GM21576 (cell line): Measurements from ENCODE around the gene EVC2.

Experiments
- ATAC-seq: cut with Tn5 transposase; IDR thresholded peaks from one replicate; pipeline ENCODE4 v1.9.1; 2021; ENCODE audit warnings: mild to moderate bottlenecking, moderate library complexity; ENCODE audit not compliant: unreplicated experiment

The EVC2 gene, protein sequence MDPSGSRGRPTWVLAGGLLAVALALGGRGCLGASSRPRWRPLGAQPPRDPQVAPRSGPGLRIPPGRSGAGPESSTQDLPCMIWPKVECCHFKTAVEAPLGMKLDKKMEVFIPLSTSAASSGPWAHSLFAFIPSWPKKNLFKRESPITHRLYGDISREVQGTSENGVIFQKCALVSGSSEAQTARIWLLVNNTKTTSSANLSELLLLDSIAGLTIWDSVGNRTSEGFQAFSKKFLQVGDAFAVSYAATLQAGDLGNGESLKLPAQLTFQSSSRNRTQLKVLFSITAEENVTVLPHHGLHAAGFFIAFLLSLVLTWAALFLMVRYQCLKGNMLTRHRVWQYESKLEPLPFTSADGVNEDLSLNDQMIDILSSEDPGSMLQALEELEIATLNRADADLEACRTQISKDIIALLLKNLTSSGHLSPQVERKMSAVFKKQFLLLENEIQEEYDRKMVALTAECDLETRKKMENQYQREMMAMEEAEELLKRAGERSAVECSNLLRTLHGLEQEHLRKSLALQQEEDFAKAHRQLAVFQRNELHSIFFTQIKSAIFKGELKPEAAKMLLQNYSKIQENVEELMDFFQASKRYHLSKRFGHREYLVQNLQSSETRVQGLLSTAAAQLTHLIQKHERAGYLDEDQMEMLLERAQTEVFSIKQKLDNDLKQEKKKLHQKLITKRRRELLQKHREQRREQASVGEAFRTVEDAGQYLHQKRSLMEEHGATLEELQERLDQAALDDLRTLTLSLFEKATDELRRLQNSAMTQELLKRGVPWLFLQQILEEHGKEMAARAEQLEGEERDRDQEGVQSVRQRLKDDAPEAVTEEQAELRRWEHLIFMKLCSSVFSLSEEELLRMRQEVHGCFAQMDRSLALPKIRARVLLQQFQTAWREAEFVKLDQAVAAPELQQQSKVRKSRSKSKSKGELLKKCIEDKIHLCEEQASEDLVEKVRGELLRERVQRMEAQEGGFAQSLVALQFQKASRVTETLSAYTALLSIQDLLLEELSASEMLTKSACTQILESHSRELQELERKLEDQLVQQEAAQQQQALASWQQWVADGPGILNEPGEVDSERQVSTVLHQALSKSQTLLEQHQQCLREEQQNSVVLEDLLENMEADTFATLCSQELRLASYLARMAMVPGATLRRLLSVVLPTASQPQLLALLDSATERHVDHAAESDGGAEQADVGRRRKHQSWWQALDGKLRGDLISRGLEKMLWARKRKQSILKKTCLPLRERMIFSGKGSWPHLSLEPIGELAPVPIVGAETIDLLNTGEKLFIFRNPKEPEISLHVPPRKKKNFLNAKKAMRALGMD

DNA sequence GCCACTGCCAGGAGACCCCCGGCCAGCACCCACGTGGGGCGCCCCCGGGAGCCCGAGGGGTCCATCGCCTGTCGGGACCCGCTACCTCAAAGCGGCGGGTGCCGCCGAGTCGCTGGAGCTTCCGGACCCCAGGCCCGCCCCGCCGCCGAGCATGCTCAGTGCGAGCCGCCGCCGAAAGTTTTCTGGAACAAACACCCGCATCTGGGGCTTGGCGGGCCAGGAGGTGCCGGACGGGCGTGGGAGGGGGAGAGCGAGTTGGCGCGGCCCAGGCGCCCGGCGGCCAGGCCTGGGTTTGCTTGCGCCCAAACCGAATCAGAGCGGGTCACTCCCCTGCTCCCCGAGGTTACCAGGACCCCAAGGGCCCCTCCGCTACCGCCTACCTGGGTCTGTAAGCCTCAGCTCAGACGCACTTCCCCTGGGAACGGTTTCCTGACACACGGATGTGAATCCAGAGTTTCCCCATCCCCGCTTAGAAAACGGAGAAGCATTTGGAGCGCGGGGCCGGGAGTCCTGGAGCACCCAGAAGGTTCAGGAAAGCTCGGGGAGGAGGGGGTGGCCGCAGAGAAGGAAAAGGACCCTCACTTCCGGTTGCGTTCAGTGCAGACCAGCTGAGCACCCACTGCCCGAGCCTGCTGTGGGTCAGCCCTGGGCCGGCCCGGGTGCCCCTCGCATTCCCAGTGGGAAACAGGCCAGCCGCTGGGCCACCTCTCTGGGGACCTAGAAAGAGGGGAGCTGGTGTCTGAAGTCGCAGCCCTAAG is at the start of gene EVC2:
Gene EVC2, minus strand, starts transcription at position 111 of the 758 bp plus-strand sequence. Its CDS starts 46 bp downstream, at position 65.
- no peak for ATAC-seq

- no peak for ATAC-seq
Measured at GRCh38 chr4:5757954-5758353, 49.6 kb upstream of the EVC2 start.

DNA sequence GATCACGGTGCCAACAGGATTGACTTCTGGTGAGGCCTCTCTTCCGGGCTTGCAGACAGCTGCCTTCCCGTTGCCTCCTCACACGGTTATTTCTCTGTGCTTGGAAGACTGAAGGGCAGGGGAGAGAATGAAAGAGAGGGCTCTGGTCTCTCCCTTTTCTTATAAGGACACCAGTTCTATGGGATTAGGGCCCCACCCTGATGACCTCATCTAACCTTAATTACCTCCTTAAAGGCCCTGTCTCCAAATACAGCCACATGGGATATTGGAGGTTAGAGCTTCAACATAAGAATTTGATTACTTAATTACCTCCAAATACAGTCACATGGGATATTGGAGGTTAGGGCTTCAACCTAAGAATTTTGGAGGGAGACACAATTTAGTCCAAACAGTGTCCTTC is 49.2 kb upstream of the EVC2 start:
- no peak for ATAC-seq

DNA sequence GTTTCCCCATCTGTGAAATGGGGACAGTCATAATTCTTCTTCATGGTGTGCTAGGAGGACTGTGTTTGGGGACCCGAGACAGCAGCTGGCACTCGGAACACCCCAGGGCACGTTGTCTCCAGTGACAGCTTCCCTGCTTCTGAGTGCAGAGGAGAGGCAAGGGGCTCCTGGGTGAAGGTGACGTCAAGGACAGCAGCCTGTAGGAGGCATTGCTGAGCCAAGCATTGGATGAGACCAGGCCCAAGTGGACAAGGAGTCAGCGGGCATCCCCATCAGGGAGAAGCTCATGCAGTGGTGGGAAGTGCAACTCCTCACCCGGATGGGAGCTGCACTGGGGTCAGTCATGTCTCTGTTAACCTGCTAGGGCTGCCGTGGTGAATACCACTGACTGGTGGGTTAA is 48.7 kb upstream of the EVC2 start:
- no peak for ATAC-seq

DNA sequence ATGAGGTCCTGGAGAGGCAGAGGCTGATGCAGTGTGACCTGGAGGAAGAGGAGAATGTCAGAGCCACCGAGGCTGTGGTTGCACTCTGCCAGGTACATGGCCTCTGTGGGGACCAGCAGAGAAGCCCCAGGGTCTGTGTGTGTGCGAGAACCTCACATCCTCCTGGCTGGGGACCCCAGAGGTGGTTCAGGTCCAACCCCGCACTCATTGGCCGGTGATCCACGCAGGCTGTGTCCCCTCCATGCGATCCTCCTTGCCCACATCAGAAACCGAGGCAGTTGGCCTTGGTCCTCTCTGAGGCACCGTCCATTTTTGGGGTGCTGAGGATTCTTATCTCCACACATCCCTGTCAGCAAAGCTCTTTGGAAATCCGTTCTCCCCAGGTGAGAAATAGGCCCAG is 47.9 kb upstream of the EVC2 start:
- ATAC-seq = no peak

DNA sequence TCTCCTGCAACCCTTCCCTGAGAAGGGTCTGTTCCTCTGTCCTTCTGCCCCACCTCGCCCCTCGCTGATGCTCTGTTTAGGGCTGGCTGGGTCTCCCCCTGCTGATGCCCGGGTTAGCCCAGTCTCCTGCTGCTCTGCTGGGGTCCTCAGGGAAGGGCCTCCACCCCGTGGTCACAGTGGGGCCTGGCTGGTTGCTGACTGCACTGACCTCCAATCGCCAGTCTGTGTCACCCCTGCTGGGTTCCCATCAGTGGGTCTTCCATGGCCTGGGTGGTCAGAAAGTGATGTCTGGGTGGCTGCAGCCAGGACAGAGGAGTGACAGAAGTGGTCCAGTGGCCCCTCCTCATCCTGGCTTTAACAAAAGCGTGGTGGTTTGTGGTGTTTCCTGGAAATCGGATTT is 47.3 kb upstream of the EVC2 start:
- no peak for ATAC-seq

DNA sequence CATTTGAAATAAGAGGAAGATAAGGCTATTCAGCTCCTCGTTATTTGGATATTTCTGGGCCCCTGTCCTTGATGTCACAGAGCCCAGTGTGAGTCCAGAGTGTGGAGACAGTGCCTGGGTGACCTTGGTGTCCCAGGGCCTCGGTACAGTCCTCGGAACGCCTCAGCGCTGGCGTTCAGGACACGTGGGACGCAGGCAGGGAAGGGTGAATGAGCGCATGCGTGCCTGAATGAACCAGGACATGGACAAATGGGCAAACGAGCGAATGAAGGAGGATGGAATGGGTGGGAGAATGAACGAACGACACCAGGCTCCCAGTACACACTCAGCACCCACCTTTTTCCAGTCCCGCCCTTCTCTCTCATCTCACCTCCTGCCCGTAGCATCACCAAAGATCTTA is 46.8 kb upstream of the EVC2 start:
- ATAC-seq = no peak

DNA sequence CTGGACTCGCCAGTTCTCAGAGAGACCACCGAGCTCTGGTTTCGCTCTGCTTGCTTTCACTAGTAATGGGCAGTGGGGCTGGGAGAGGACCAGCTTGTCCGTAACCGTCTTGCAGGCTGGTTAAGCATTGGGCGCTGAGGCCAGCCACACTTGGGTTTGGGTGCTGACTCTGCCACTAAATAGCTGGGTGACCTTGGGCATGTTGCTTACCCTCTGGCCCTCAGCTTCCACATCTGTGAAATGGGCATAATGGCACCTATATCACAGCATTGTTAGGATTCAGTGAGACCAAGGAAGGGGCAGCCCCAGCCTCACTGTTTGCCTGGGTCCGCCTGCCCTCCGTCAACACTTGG is 46.1 kb upstream of the EVC2 start:
- no peak for ATAC-seq

DNA sequence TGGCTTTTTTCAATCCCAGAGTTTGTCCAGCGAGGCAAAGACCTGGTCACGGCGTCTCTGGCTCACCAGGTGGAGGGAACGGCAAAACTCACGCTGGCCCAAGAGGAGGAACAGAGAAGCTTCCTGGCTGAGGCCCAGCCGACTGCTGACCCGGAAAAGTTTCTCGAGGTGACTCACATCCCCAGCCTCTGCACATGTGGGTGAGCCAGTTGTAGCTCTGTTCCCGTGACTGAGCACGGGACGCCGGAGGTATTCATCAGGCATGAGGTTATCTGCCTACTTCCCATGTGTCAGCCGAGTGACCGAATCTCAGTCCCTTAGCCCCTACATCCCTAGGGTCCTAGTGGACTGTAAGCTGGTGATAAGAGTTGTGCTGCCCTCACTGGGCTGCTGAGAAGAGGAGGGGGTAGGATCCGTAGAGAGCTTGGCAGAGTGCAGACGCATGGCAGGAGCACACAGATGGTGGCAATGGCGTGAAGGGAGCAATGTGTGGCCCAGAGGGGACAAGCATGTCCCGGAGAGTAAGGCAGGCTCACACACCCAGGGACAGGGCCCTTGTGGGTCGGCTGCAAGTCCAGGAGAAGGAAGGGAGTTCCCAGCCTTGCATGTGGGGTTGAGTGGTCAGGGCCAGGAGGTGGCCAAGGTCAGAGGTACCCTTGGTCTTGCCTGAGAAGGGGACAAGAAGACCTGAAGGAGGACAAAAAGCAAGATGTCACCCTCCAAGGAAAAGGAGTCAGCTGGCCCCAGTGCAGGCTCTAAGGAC is 45.6 kb upstream of the EVC2 start:
- no peak for ATAC-seq

- no peak for ATAC-seq
Measured at GRCh38 chr4:5753366-5753765, 45.0 kb upstream of the EVC2 start.

DNA sequence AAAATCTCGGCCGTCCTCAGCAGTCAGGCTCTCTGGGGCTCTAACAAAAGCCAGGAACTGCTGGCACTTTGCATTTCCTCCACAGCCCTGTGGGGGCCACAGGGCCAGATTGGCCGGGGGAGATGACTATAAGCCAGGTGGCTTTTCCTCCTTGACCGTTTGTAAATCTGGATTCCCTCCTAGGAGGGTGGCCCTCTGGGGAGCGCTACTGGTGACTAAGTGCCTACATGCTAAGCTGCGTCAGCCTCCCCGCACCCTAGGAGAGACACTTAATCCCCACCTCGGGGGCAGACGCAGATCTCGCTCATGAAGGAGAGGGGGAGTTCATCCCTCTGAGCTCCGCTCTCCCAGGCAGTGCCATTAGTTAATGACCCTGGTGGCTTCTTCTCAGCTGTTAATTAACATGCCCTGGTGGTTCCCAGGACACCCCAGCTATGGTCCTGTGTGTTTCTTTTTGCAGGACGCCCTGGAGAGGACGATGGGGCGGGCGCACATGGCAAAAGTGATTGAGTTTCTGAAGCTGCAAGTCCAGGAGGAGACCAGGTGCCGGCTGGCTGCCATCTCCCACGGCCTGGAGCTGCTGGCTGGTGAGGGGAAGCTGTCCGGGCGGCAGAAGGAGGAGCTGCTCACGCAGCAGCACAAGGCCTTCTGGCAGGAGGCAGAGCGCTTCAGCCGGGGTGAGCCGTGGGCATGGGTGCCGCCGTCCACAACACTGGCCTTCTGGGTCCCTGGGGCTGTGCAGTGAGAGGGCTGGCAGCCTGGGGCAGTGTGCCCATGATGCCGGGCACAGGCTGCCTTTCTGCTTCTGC is 44.2 kb upstream of the EVC2 start:
- no peak for ATAC-seq

DNA sequence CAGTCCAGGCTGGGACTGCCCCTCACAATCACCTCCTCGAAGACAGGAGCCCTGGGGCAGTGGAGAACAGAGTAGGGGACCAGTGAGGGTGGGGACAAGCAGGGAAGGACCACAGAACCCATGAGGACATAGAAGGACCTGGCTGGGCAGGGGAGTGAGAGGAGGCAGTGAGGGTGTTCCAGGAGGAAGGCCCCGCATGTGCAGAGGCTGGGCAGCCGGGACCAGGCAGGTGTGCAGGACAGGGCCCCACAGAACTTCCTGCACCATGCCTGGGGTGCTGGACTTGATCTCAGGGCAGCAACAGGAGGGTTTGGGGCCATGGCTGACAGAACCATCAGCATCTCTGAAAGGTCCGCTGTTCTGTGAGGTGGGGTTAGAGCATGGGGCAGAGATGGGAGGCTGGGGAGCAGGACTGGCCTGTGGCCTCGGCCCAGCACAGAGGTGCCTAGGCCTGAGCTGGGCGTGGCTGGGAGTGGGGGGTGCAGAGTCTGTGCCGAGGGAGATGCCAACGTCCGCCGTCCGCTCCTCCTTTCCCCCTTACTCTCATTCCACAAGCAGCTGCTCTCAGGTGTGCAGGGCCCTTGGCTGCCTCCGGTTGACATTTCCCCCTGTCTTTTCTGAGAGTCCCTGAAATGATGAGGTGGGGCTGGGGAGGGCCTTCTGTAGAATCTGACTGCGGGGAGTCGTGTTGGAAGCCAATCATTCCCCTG is 43.5 kb upstream of the EVC2 start:
- no peak for ATAC-seq

DNA sequence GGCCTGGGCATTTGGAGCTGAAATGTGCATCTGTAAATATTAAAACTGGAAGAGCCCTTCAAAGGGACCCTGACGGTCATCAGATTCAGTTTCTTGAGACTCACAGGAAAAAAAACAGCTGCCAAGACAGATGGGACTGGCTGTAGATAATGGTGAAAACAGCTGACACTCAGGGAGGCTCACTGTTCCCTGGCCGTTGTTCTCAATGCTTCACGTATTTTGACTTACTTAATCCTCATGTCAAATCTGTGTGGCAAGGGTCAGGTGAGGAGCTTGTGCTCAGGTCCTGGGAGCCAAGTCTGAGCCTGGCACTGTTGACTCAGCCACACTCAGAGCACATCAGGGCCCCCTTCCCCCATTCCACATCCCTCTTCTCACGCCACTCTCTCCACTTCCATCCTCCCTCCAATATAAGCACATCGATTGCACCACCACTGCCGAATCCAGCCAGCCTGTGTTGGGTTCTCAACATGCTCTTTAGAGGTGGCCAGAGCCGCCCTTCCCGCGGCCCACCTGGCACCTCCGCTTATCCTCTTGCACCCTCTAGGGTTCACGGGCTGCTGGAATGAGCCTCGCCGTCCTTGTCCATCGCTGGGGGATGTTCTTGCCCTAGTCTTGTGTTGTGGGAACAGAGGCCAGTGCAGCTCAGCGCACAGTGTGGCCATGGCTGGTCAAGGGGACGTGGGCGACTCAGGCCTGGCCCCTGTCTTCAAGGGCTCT is 42.7 kb upstream of the EVC2 start:
- no peak for ATAC-seq

DNA sequence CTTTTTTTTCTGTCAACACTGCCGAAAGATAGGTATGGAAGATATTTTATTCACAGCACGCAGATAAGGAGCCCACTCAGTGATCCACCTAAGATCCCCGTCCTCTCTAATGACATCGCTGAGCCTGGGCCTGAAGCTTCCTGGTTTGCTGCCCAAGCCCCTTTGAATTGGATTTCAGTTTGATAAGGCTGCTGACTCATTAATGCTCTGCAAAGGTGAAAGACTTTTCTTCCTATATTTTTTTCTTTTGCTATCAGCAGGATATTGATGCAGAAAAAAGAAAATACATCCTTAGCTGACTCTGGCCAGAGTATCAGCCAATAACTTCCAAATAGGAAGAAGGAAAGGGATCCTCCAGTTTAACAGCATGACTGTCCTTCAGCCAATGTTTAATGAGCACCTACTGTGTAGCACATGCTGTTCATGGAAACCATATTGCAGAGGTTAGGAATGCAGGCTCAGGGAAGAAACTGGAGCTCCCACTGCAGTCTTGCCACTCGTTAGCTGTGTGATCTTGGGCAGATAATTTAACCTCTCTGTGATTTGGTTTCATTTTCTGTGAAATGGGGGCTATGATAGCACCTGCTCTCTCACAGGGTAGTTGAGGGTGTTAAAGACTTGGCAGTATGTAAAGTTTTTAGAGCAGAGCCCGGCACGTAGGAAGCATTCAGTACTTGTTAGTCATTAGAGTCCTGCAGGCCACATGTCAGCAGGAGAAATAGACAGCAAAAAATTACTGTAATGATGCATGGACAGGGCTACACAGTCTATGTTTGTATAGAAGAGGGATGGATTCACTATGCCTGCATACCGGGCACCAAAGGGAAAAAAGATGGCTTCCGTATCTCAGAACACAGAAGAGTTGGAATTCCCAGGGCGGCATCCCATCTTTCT is 41.9 kb upstream of the EVC2 start:
- no peak for ATAC-seq

DNA sequence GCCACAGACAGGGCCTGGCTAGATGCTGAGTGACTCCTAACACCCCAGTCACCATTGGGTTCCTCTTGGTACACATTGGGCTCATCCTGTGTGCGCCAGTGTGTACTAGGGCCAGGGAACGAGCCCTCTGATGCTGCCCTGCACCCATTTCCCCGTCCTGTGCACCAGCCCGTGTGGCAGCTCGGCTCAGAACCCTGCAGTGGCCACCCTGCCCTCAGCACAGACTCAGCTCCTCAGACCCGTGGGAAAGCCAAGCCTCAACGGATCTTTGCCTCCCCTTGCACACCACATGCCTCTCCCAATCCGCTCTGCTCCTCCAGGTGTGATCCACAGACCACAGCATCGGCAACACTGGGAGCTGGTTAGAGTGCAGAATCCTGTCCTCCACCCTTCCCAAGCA is 41.2 kb upstream of the EVC2 start:
- ATAC-seq = no peak

GRCh38 chr4:5747738-5748375 is 39.5 kb upstream of the EVC2 start:
- ATAC-seq = no peak
